ENCODE measurements around the gene SFRP5. TPM values are rescaled to one million over a fixed set of nuclear protein-coding genes. Genes with fewer than 3 reads are reported as not detected.

Gene SFRP5
- total and polyA plus RNA-seq, 10 of the 15 experiments (the other 5 are each of a cell fraction or from before 2014, with no cell fraction given): not detected

DNA sequence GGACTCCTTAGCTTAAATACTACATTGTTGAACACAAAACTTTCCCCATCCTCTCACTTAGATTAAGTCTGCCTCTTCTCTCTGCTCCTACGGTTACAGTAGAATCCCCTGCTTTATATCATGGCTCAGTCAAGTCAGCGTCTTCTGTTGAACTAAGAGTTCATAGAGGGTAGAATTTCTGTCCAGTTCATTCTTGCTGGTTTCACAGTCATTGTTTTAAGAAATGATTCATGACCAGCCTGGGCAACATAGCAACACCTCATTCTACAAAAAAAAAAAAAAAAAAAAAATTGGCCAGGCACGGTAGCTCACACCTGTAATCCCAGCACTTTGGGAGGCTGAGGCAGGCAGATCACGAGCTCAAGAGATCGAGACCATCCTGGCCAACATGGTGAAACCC lies 38.5 kb downstream of the SFRP5 start:
- RAD21 ChIA-PET (ENCODE audit: unreplicated experiment): interaction anchor here (0.7 to 2.6 kb wide), 6 partner anchors 21 to 57 kb away, joined by 3 to 10 read pairs (median 7); partner anchors contain the start of gene AVPI1
- 47% methylated on average over 4 of the region's 5 CpGs for WGBS (ENCODE audit: insufficient coverage, insufficient replicate concordance, low lambda C conversion rate, missing lambda C conversion rate)
- SMC1A ChIA-PET (ENCODE audit: uncharacterized antibody, unreplicated experiment): interaction anchor here (2.5 to 4.5 kb wide), 4 partner anchors 24 to 57 kb away, joined by 7 to 28 read pairs (median 20); partner anchors contain the start of gene AVPI1
- Histone ChIP-seq H3K4me2 (ENCODE audit: control insufficient read depth, insufficient read depth) (no peak overlapping the region), H3K4me1 (ENCODE audit: control insufficient read depth, insufficient read depth, low read length) (peaks cover 6% of the 10 kb centered on the region), H3K9ac (ENCODE audit: control insufficient read depth, insufficient read depth, low read length) (no peak overlapping the region), H4K20me1 (ENCODE audit: control insufficient read depth, insufficient read depth) (no peaks in the 10 kb centered on the region), H3K27ac (ENCODE audit: control insufficient read depth, insufficient read depth) (no peak overlapping the region), H3K36me3 (ENCODE audit: control insufficient read depth in 2 of 2, insufficient read depth in 2 of 2, low read length in 1 of 2) (no peaks in the 10 kb centered on the region; a peak in 1 of 4 replicates), H3K9me3 (replicated peaks; ENCODE audit: control insufficient read depth, insufficient read depth, low read length) (no peaks in the 10 kb centered on the region; the same call in 2 of the 3 replicates), H3K27me3 (replicated peaks in 1 of 2; ENCODE audit: control insufficient read depth in 2 of 2, insufficient read depth in 2 of 2, low read length in 1 of 2) (no peaks in the 10 kb centered on the region), H3K79me2 (ENCODE audit: control insufficient read depth, insufficient read depth, low read length) (peaks cover 14% of the 10 kb centered on the region), H3K4me3 (no peak overlapping the region), H2AFZ (ENCODE audit: control insufficient read depth, low read depth, low read length) (no peak overlapping the region)
- POLR2A ChIA-PET: interaction anchor here (0.6 to 0.7 kb wide), 2 partner anchors 28 to 388 kb away, joined by 3 to 5 read pairs; no protein-coding TSS in a partner anchor
- no peak for DNase-seq (ENCODE audit: low read depth, low spot score)
- intact Hi-C loops (cut with micrococcal nuclease; ENCODE audit: unreplicated experiment): no loop called here
- no peak for FAIRE-seq
- in situ Hi-C loops (cut with MboI): loop anchor here (5.0 kb wide), 1 partner anchor 56 kb away; no protein-coding TSS in a partner anchor
- no TSS peak for BruUV-seq (replicated peaks)
- CTCF ChIA-PET: interaction anchor here (1.3 to 21.5 kb wide), 9 partner anchors 9 to 55 kb away, joined by 3 to 416 read pairs (median 7); partner anchors contain the start of genes AVPI1 and MARVELD1
- TF ChIP-seq POLR2AphosphoS5 (IDR thresholded peaks at IDR 0.05; ENCODE audit: low read length) (no peak), GATAD2B (conservative IDR thresholded peaks at IDR 0.05; ENCODE audit: low read depth) (no peak), YY1 (IDR thresholded peaks at IDR 0.05; ENCODE audit: low read depth, low read length) (no peak), CREB1 (IDR thresholded peaks at IDR 0.05; ENCODE audit: low read depth) (no peak), BACH1 (IDR thresholded peaks at IDR 0.05; ENCODE audit: borderline replicate concordance) (no peak), HDGF (IDR thresholded peaks at IDR 0.05) (no peak)
- TF ChIP-seq, protein P1, sequence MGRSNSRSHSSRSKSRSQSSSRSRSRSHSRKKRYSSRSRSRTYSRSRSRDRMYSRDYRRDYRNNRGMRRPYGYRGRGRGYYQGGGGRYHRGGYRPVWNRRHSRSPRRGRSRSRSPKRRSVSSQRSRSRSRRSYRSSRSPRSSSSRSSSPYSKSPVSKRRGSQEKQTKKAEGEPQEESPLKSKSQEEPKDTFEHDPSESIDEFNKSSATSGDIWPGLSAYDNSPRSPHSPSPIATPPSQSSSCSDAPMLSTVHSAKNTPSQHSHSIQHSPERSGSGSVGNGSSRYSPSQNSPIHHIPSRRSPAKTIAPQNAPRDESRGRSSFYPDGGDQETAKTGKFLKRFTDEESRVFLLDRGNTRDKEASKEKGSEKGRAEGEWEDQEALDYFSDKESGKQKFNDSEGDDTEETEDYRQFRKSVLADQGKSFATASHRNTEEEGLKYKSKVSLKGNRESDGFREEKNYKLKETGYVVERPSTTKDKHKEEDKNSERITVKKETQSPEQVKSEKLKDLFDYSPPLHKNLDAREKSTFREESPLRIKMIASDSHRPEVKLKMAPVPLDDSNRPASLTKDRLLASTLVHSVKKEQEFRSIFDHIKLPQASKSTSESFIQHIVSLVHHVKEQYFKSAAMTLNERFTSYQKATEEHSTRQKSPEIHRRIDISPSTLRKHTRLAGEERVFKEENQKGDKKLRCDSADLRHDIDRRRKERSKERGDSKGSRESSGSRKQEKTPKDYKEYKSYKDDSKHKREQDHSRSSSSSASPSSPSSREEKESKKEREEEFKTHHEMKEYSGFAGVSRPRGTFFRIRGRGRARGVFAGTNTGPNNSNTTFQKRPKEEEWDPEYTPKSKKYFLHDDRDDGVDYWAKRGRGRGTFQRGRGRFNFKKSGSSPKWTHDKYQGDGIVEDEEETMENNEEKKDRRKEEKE (IDR thresholded peaks at IDR 0.05): no peak
- TF ChIP-seq, protein P2, sequence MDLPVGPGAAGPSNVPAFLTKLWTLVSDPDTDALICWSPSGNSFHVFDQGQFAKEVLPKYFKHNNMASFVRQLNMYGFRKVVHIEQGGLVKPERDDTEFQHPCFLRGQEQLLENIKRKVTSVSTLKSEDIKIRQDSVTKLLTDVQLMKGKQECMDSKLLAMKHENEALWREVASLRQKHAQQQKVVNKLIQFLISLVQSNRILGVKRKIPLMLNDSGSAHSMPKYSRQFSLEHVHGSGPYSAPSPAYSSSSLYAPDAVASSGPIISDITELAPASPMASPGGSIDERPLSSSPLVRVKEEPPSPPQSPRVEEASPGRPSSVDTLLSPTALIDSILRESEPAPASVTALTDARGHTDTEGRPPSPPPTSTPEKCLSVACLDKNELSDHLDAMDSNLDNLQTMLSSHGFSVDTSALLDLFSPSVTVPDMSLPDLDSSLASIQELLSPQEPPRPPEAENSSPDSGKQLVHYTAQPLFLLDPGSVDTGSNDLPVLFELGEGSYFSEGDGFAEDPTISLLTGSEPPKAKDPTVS (IDR thresholded peaks at IDR 0.05; ENCODE audit: low read depth, low read length): no peak
- no peak for ATAC-seq
